GM12874 (cell line): ENCODE measurements around the gene NXF1.

Experiments
- TF ChIP-seq, protein P1 (sequence below): IDR thresholded peaks from 2 replicates; pipeline ENCODE4 v1.5.1; 2011; ENCODE audit warnings: low read depth, mild to moderate bottlenecking, control low read depth, low read length, moderate library complexity; ENCODE audit not compliant: insufficient read depth

The NXF1 gene

DNA sequence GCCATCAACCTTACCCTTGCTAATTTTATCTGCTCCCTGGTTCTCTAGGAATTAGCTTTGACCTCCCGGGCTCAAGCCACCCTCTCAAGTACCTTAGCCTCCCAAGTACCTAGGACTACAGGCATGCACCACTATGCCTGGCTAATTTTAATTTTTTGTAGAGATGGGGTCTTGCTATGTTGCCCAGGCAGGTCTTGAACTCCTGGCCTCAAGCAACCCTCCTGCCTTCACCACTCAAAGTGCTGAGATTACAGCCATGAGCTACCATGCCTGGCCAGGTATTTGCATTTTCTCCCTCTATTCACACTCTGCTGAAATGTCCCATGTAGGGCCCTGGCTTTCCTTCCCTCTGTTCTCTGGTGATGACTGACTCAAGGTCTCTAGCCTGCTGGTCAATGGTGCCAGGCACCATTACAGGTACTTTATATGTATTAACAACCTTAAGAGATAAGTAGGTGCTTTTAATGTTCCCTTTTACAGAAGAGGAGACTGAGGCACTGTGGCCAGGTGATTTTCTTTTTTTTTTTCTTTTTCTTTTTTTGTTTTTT, 42.6 kb upstream of the NXF1 start:
- TF ChIP-seq, protein P1, sequence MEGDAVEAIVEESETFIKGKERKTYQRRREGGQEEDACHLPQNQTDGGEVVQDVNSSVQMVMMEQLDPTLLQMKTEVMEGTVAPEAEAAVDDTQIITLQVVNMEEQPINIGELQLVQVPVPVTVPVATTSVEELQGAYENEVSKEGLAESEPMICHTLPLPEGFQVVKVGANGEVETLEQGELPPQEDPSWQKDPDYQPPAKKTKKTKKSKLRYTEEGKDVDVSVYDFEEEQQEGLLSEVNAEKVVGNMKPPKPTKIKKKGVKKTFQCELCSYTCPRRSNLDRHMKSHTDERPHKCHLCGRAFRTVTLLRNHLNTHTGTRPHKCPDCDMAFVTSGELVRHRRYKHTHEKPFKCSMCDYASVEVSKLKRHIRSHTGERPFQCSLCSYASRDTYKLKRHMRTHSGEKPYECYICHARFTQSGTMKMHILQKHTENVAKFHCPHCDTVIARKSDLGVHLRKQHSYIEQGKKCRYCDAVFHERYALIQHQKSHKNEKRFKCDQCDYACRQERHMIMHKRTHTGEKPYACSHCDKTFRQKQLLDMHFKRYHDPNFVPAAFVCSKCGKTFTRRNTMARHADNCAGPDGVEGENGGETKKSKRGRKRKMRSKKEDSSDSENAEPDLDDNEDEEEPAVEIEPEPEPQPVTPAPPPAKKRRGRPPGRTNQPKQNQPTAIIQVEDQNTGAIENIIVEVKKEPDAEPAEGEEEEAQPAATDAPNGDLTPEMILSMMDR = no peak

GRCh38 chr11:62846177-62846576, 40.9 kb upstream of the NXF1 start:
- TF ChIP-seq, protein P1 = no peak

DNA sequence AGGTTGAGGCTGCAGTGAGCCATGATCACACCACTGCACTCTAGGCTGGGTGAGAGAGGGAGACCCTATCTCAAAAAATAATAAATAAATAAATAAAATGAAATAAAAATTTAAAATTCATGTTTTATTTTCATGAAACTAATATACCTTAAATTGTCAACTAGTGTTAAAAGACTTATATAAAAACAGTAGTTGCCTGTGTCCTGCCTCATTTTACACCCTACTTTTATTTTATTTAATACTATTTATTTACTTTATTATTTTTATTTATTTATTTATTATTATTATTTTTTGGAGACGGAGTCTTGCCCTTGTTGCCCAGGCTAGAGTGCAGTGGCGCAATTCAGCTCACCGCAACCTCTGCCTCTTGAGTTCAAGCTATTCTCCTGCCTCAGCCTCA, 38.9 kb upstream of the NXF1 start:
- TF ChIP-seq, protein P1 = no peak

DNA sequence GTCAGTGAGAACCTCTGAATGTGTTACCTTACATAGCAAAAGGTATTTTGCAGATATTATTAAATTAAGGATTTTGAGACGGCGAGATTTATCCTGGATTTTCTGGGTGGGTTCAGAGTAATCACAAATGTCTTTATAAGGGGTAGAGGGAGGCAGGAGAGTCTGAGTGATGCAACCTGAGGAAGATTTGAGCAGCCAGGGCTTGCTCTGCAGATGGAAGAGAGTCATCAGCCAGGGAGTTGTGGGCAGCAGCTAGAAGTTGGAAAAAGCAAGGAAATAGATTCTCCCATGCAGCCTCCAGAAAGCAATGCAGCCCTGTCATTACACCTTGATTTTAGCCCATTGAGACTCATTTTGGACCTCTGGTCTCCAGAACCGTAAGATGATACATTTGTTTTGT, 38.2 kb upstream of the NXF1 start:
- TF ChIP-seq, protein P1 = no peak

- TF ChIP-seq, protein P1 = no peak
These were observed 37.0 kb upstream of the NXF1 start for GRCh38 chr11:62842171-62842741.

- TF ChIP-seq, protein P1 = no peak
These were observed 36.3 kb upstream of the NXF1 start for GRCh38 chr11:62841361-62842170.

DNA sequence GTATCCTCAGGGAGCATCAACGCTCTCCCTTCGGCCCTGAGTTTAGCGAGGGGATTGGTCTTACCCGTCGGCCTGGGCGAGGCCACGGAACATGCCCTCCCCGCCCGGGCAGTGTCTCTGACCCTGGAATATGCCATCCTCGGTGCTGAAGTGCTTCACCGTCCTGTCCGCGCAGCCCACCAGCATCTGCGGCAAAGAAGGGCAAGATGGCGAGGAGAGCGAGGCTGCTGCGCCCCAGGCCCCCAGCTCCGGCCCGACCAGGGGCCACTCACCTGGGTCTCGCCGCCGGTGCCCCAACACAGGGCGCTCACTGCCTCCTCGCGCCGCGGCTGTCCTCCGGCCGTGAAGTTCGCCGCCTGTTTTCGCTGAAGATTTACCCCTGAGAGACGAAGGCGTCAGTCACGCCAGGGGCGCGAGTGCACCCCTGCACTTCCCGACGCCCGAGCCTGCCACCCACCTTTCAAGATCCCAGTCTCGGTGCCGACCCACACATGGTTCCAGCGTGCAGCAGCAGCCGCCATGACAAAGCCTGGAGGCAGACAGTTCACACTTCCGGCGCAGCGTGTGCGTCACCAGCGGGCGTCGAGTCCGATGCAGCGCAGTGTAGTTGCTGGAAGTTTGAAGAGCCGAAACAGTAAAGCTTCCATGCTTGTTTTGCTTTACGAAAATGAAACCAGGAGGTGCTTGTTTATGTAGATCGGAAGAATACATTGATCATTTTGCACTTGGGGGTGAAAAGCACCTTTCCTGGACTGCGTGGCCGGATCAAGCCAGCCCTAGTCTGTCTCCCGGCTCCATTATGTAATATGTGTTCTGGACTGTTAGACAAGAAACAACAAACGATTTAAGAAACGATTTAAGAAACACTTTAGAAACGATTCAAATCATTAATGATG, 34.1 kb upstream of the NXF1 start, which contains the start of gene WDR74:
Gene WDR74 (minus strand): TSS at position 541 of the 896 bp plus-strand sequence. CDS start 20 bp downstream, at position 521.
- TF ChIP-seq, protein P1 = no peak
